HepG2 (cell line): ENCODE data around the gene ZNFX1. TPM values are rescaled to one million over a fixed set of nuclear protein-coding genes. Genes with fewer than 3 reads are reported as not detected.
A peak's percentile ranks its signal among the peaks of the same experiment; 100 is the strongest.

Source experiments
- ATAC-seq: fragments of 200-7000 bp; cut with Tn5 transposase; 3 replicates; pipeline ENCODE4 v1.9.1; 2020; ENCODE audit warnings: mild to moderate bottlenecking, moderate library complexity
- BruUV-seq: library from RNA; stranded (reverse); fragments of 400-500 nt; replicated peaks from 2 replicates; lab custom pipeline; 2021; lab: Mats Ljungman, UMichigan
- CTCF ChIA-PET: fragments of 300-600 bp; formaldehyde crosslinking; extraction: SDS; loops from one replicate; lab custom pipeline; 2021; ENCODE audit warnings: low total read pairs, inconsistent platforms, low intra/inter-chr PET ratio; lab: Yijun Ruan, JAX
- POLR2A ChIA-PET: fragments of 350-600 bp; sonication (Branson Sonifier 250); formaldehyde crosslinking; loops from one replicate; lab custom pipeline; 2020; ENCODE audit warnings: antibody characterized with exemption, inconsistent platforms; lab: Yijun Ruan, JAX
- DNase-seq: peaks from one replicate; pipeline ENCODE4 v3.0.0-alpha.2; 2015; ENCODE audit warnings: low spot score
- FAIRE-seq: peaks from 3 replicates; lab custom pipeline; 2011; peaks lifted over from hg19 to GRCh38; lab: Jason Lieb, UNC
- H2AFZ ChIP-seq: one replicate; pipeline ENCODE4 v1.6.1; 2011; ENCODE audit warnings: low read length, inconsistent platforms
- H3K27ac ChIP-seq: fragments of 300-600 bp; 3 replicates; pipeline ENCODE4 v1.8.0; 2011; ENCODE audit warnings: mixed run types, mild to moderate bottlenecking, mixed read lengths, low read length, inconsistent platforms; ENCODE audit not compliant: insufficient read depth; ENCODE audit errors: extremely low read length
- H3K27me3 ChIP-seq, 2 experiments: fragments of 200-600 bp in 1 of 2; 2 replicates in 1 of 2; 3 replicates in 1 of 2; pipeline versions ENCODE4 v1.6.0 to v1.8.0; 2011; ENCODE audit warnings: low read length in 2 of 2, mild to moderate bottlenecking in 2 of 2, moderate library complexity in 2 of 2, inconsistent platforms in 1 of 2; ENCODE audit not compliant: insufficient read depth in 2 of 2, control insufficient read depth in 1 of 2
- H3K36me3 ChIP-seq, 2 experiments: fragments of 200-600 bp in 1 of 2; replicated peaks in 1 of 2; 2 replicates in 1 of 2; 3 replicates in 1 of 2; pipeline versions ENCODE4 v1.5.1 to v1.8.0; 2011; ENCODE audit warnings: low read length in 2 of 2, inconsistent platforms in 1 of 2; ENCODE audit not compliant: insufficient read depth in 2 of 2, control insufficient read depth in 1 of 2
- H3K4me1 ChIP-seq: 2 replicates; pipeline ENCODE4 v1.5.1; 2012; ENCODE audit warnings: low read length, inconsistent platforms; ENCODE audit not compliant: insufficient read depth
- H3K4me2 ChIP-seq: 2 replicates; pipeline ENCODE4 v1.6.0; 2011; ENCODE audit warnings: low read depth, low read length, inconsistent platforms
- H3K4me3 ChIP-seq, 3 experiments: fragments of 200-600 bp in 1 of 3; sonication (generic), shearing (Covaris generic) in 1 of 3; replicated peaks in 1 of 3; 2 replicates each; pipeline ENCODE4 v1.5.1; 2011 to 2016; ENCODE audit warnings: low read length in 3 of 3, inconsistent platforms in 2 of 3, low read depth in 2 of 3, mild to moderate bottlenecking in 2 of 3, control low read depth in 1 of 3, mixed read lengths in 1 of 3; ENCODE audit not compliant: insufficient read depth in 1 of 3
- H3K79me2 ChIP-seq: one replicate; pipeline ENCODE4 v1.6.1; 2011; ENCODE audit warnings: low read length, inconsistent platforms; ENCODE audit not compliant: insufficient read depth
- H3K9ac ChIP-seq: 2 replicates; pipeline ENCODE4 v1.6.0; 2011; ENCODE audit warnings: mild to moderate bottlenecking, low read depth, low read length, inconsistent platforms; ENCODE audit not compliant: insufficient read depth
- H3K9me3 ChIP-seq: 2 replicates; pipeline ENCODE4 v1.5.1; 2012; ENCODE audit warnings: mild to moderate bottlenecking, low read length
- H4K20me1 ChIP-seq: 2 replicates; pipeline ENCODE4 v1.6.0; 2011; ENCODE audit warnings: inconsistent platforms, mild to moderate bottlenecking, low read length, moderate library complexity; ENCODE audit not compliant: insufficient read depth
- AKNA ChIP-seq: sonication (generic); formaldehyde crosslinking; IDR thresholded peaks from 2 replicates; pipeline ENCODE4 v1.4.0; 2020; ENCODE audit warnings: missing genetic modification reagents, borderline replicate concordance
- DNMT1 ChIP-seq: sonication (generic); formaldehyde crosslinking; IDR thresholded peaks from 2 replicates; pipeline ENCODE4 v1.5.1; 2020; ENCODE audit warnings: mild to moderate bottlenecking, missing genetic modification reagents
- ESRRA ChIP-seq: sonication (generic); formaldehyde crosslinking; IDR thresholded peaks from 2 replicates; pipeline ENCODE4 v1.5.1; 2020; ENCODE audit warnings: mild to moderate bottlenecking, low read depth, missing genetic modification reagents
- HNF4A ChIP-seq: sonication (generic); formaldehyde crosslinking; IDR thresholded peaks from 2 replicates; pipeline ENCODE4 v1.4.0; 2020; ENCODE audit warnings: missing genetic modification reagents
- MBNL3 ChIP-seq: fragments of 250-450 bp; sonication (Bioruptor Pico); conservative IDR thresholded peaks from 2 replicates; pipeline ENCODE4 v1.8.0; 2022; ENCODE audit warnings: mild to moderate bottlenecking, inconsistent platforms
- MEIS1 ChIP-seq: sonication (generic); formaldehyde crosslinking; IDR thresholded peaks from 2 replicates; pipeline ENCODE4 v1.9.0; 2021; ENCODE audit warnings: mild to moderate bottlenecking, missing genetic modification reagents, moderate library complexity, borderline replicate concordance
- RBM39 ChIP-seq: fragments of 200-400 bp; formaldehyde crosslinking; IDR thresholded peaks from one replicate; pipeline ENCODE4 v1.6.1; 2018; ENCODE audit warnings: antibody characterized with exemption, mild to moderate bottlenecking, low read depth, low read length; ENCODE audit not compliant: poor library complexity, severe bottlenecking
- RFXAP ChIP-seq: sonication (generic); formaldehyde crosslinking; IDR thresholded peaks from 2 replicates; pipeline ENCODE4 v1.4.0; 2020; ENCODE audit warnings: missing genetic modification reagents, borderline replicate concordance
- SUZ12 ChIP-seq: fragments of 150-350 bp; IDR thresholded peaks from 2 replicates; pipeline ENCODE4 v1.6.1; 2014; ENCODE audit warnings: low read depth, low read length
- ZBTB21 ChIP-seq: sonication (generic); formaldehyde crosslinking; IDR thresholded peaks from 2 replicates; pipeline ENCODE4 v1.4.0; 2020; ENCODE audit warnings: missing genetic modification reagents
- ZNF230 ChIP-seq: sonication (generic); formaldehyde crosslinking; IDR thresholded peaks from 2 replicates; pipeline ENCODE4 v1.4.0; 2020; ENCODE audit warnings: mild to moderate bottlenecking, missing genetic modification reagents
- ZNF333 ChIP-seq: sonication (generic); formaldehyde crosslinking; IDR thresholded peaks from 2 replicates; pipeline ENCODE4 v1.4.0; 2020; ENCODE audit warnings: mild to moderate bottlenecking, missing genetic modification reagents, borderline replicate concordance
- ZNF33B ChIP-seq: sonication (generic); formaldehyde crosslinking; IDR thresholded peaks from 2 replicates; pipeline ENCODE4 v1.5.1; 2020; ENCODE audit warnings: mild to moderate bottlenecking, missing genetic modification reagents
- ZNF570 ChIP-seq: sonication (generic); formaldehyde crosslinking; IDR thresholded peaks from 2 replicates; pipeline ENCODE4 v1.4.0; 2020; ENCODE audit warnings: mild to moderate bottlenecking, missing genetic modification reagents, borderline replicate concordance
- ZNF816 ChIP-seq: sonication (generic); formaldehyde crosslinking; IDR thresholded peaks from 2 replicates; pipeline ENCODE4 v1.8.0; 2022; ENCODE audit warnings: missing genetic modification reagents, mild to moderate bottlenecking, borderline replicate concordance
- whole genome bisulfite sequencing: methylation state at CpG from one replicate; pipeline ENCODE4 v1.1.6; 2017; ENCODE audit warnings: low lambda C conversion rate; 5-methylcytosine and 5-hydroxymethylcytosine counted together
- in situ Hi-C: cut with HindIII; loops from 2 replicates; pipeline ENCODE4 v1.10.0; 2017; ENCODE audit warnings: low pct_unique_long_range_greater_than_20kb; ENCODE audit not compliant: extremely low pct_ligation_motif_present
- intact Hi-C: fragments of 100-400 bp; cut with micrococcal nuclease; formaldehyde crosslinking; loops from one replicate; pipeline ENCODE4 v1.10.0; 2022; ENCODE audit not compliant: unreplicated experiment
- polyA plus RNA-seq, 8 experiments: library from polyadenylated mRNA; depleted of rRNA in 3 of 8; stranded (reverse) in 7 of 8; unstranded in 1 of 8; fragments of >200 nt; fragmentation: Illumina TruSeq in 4 of 8; extraction: Trizol in 4 of 8; gene quantifications; 2 replicates each; pipeline versions ENCODE4 v1.2.1 to v1.2.3, GENCODE V29; 2011 to 2016; ENCODE audit warnings: low read depth in 4 of 8, missing spikeins in 1 of 8, mixed read lengths in 1 of 8; ENCODE audit not compliant: insufficient read depth in 1 of 8
- total RNA-seq, 5 experiments: library from RNA; depleted of rRNA; stranded (reverse); fragments of >200 nt; fragmentation: Illumina TruSeq; extraction: Trizol; gene quantifications; 2 replicates each; pipeline ENCODE4 v1.2.3, GENCODE V29; 2016; ENCODE audit warnings: low read depth in 1 of 5

ZNFX1 gene
- total and polyA plus RNA-seq, 2 of the 13 experiments (the other 11 are each of a cell fraction or from before 2014, with no cell fraction given), result 2.9 to 11.1 TPM

GRCh38 chr20:49276961-49277785 is 684 bp downstream of the ZNFX1 start (continued):
- no peak for TF ChIP-seq RBM39
- no peak for TF ChIP-seq HNF4A (CRISPR knock-in tag)
- no peak for TF ChIP-seq MBNL3 (CRISPR knock-in tag)
- TF ChIP-seq ZBTB21 (CRISPR knock-in tag), result no peak
- TF ChIP-seq ZNF230, result no peak
- 0 out of 2 replicates have a peak, but pooled peaks have one; percentile 34 for TF ChIP-seq ZNF570
- TF ChIP-seq DNMT1 (CRISPR knock-in tag), result no peak

GRCh38 chr20:49276161-49276960 is 1.5 kb downstream of the ZNFX1 start:
- peak overlapping the region; percentile 99 for H3K9ac ChIP-seq
- in situ Hi-C loops (no loop called here), intact Hi-C loops (loop anchor here (2.0 to 5.0 kb wide), 3 partner anchors 42 to 459 kb away; partner anchors contain the start of gene STAU1)
- BruUV-seq, result TSS peak; percentile 56
- POLR2A ChIA-PET, result interaction anchor here (0.6 to 1.4 kb wide), 4 partner anchors 9 to 356 kb away, joined by 3 to 8 read pairs (median 4); no protein-coding TSS in a partner anchor
- WGBS, result 21% methylated on average over 3 of the region's 3 CpGs
- peaks cover 0 to 4% of the 10 kb centered on the region in 2 experiments; a peak in 1 of 5 replicates for H3K27me3 ChIP-seq
- DNase-seq, result no peak
- no peaks in the 10 kb centered on the region for H3K9me3 ChIP-seq
- FAIRE-seq, result no peak
- peak overlapping the region; percentile 78 to 98 (median 91) for H3K4me3 ChIP-seq
- H4K20me1 ChIP-seq, result peaks cover 28% of the 10 kb centered on the region
- CTCF ChIA-PET, result no interaction called here
- peak overlapping the region; percentile 0 for H3K27ac ChIP-seq
- peaks cover 46% of the 10 kb centered on the region for H3K4me1 ChIP-seq
- no peak for ATAC-seq
- H2AFZ ChIP-seq, result no peak overlapping the region
- peaks cover 20 to 43% of the 10 kb centered on the region in 2 experiments for H3K36me3 ChIP-seq
- H3K4me2 ChIP-seq, result peak overlapping the region; percentile 96
- H3K79me2 ChIP-seq, result peaks cover 66% of the 10 kb centered on the region
- TF ChIP-seq SUZ12 (no peak), ZNF33B (CRISPR knock-in tag) (no peak), AKNA (CRISPR knock-in tag) (peak; percentile 54; the same call in 1 of the 2 replicates), ZNF333 (CRISPR knock-in tag) (no peak), MEIS1 (no peak), RFXAP (CRISPR knock-in tag) (no peak), ZNF816 (CRISPR knock-in tag) (peak; percentile 45; the same call in 1 of the 2 replicates), ESRRA (no peak)
